Stimulated activated CD4-positive, alpha-beta T cell treated with anti-CD3 and anti-CD28 coated beads, Interleukin-2, amount 100 ng/mL, for 4 hours (primary cell): ENCODE data around the gene CADPS.

Experiments used
- DNase-seq: peaks from one replicate; pipeline ENCODE4 v3.0.0-alpha.2; 2020; ENCODE audit warnings: low read depth

The CADPS gene

GRCh38 chr3:62501289-62501668 lies 373.9 kb downstream of the CADPS start:
- DNase-seq, result no peak

GRCh38 chr3:62500556-62501288 lies 374.5 kb downstream of the CADPS start:
- no peak for DNase-seq

- DNase-seq, result no peak
Observed at GRCh38 chr3:62497156-62497555, 378.1 kb downstream of the CADPS start.

GRCh38 chr3:62496503-62496902 lies 378.7 kb downstream of the CADPS start:
- no peak for DNase-seq

- no peak for DNase-seq
Observed at GRCh38 chr3:62493109-62493801, 382.0 kb downstream of the CADPS start.

- no peak for DNase-seq
Observed at GRCh38 chr3:62482961-62483360, 392.3 kb downstream of the CADPS start.

GRCh38 chr3:62481962-62482361 lies 393.3 kb downstream of the CADPS start:
- DNase-seq, result no peak

GRCh38 chr3:62480056-62480455 lies 395.2 kb downstream of the CADPS start:
- no peak for DNase-seq

GRCh38 chr3:62479326-62479725 lies 395.9 kb downstream of the CADPS start:
- no peak for DNase-seq

GRCh38 chr3:62475306-62475705 lies 399.9 kb downstream of the CADPS start:
- no peak for DNase-seq

GRCh38 chr3:62467966-62468722 lies 407.1 kb downstream of the CADPS start:
- no peak for DNase-seq

GRCh38 chr3:62462788-62463187 lies 412.4 kb downstream of the CADPS start:
- no peak for DNase-seq

- no peak for DNase-seq
Observed at GRCh38 chr3:62462104-62462762, 413.0 kb downstream of the CADPS start.

GRCh38 chr3:62454916-62455315 lies 420.3 kb downstream of the CADPS start:
- no peak for DNase-seq

- no peak for DNase-seq
Observed at GRCh38 chr3:62453448-62453847, 421.8 kb downstream of the CADPS start.

- DNase-seq, result no peak
Observed at GRCh38 chr3:62451211-62451887, 423.9 kb downstream of the CADPS start.

GRCh38 chr3:62446337-62446940 lies 428.8 kb downstream of the CADPS start:
- no peak for DNase-seq

- DNase-seq, result no peak
Observed at GRCh38 chr3:62445275-62445674, 429.9 kb downstream of the CADPS start.

- DNase-seq, result no peak
Observed at GRCh38 chr3:62439978-62440377, 435.2 kb downstream of the CADPS start.

- no peak for DNase-seq
Observed at GRCh38 chr3:62439176-62439813, 435.9 kb downstream of the CADPS start.

GRCh38 chr3:62436785-62437184 lies 438.4 kb downstream of the CADPS start:
- no peak for DNase-seq
